Right lobe of liver (tissue), 4 donors: ENCODE data around the gene XPO4.

ENCODE experiments used
- CTCF ChIP-seq, 4 donors: fragments of 200-600 bp in 3 of 4; fragments of 450-650 bp in 1 of 4; IDR thresholded peaks; one replicate each; pipeline versions ENCODE4 v1.5.1 to v1.8.0; 2016 to 2022; ENCODE audit warnings: antibody characterized with exemption in 4 of 4, mild to moderate bottlenecking in 2 of 4
- POLR2A ChIP-seq: fragments of 450-650 bp; IDR thresholded peaks from one replicate; pipeline ENCODE4 v1.6.1; 2017; ENCODE audit warnings: antibody characterized with exemption, mild to moderate bottlenecking
- donor health status: DM: no; HTN: no; CAD: no.
- donor health status: DM: no; HTN: no; CAD: no.
- donor health status: DM: no; HTN: yes; CAD: no.

- TF ChIP-seq CTCF (IDR thresholded peaks at IDR 0.05) (no peak), POLR2A (no peak)
Measured at GRCh38 chr13:20847296-20847695, 55.2 kb downstream of the XPO4 start.
